GM19099 (cell line): ENCODE results near the gene CAMK2D.

Experiments
- POLR2A ChIP-seq: IDR thresholded peaks from 3 replicates; pipeline ENCODE4 v1.6.1; 2011; ENCODE audit warnings: low read depth; ENCODE audit not compliant: insufficient read length; ENCODE audit errors: extremely low read depth

The CAMK2D gene

GRCh38 chr4:113593400-113594230 is 167.9 kb downstream of the CAMK2D start:
- no peak for TF ChIP-seq POLR2A

GRCh38 chr4:113591982-113592381 is 169.6 kb downstream of the CAMK2D start:
- no peak for TF ChIP-seq POLR2A

- no peak for TF ChIP-seq POLR2A
Measured at GRCh38 chr4:113588895-113589668, 172.5 kb downstream of the CAMK2D start.

- no peak for TF ChIP-seq POLR2A
Measured at GRCh38 chr4:113587640-113588275, 173.8 kb downstream of the CAMK2D start.

- no peak for TF ChIP-seq POLR2A
Measured at GRCh38 chr4:113587156-113587555, 174.4 kb downstream of the CAMK2D start.

GRCh38 chr4:113586072-113586471 is 175.5 kb downstream of the CAMK2D start:
- no peak for TF ChIP-seq POLR2A

- TF ChIP-seq POLR2A, result no peak
Measured at GRCh38 chr4:113584407-113585150, 177.0 kb downstream of the CAMK2D start.

- no peak for TF ChIP-seq POLR2A
Measured at GRCh38 chr4:113582737-113583136, 178.8 kb downstream of the CAMK2D start.

- no peak for TF ChIP-seq POLR2A
Measured at GRCh38 chr4:113579360-113579759, 182.2 kb downstream of the CAMK2D start.

GRCh38 chr4:113576947-113577678 is 184.4 kb downstream of the CAMK2D start:
- no peak for TF ChIP-seq POLR2A

- no peak for TF ChIP-seq POLR2A
Measured at GRCh38 chr4:113575401-113575800, 186.1 kb downstream of the CAMK2D start.

GRCh38 chr4:113574636-113575103 is 186.9 kb downstream of the CAMK2D start:
- no peak for TF ChIP-seq POLR2A

- no peak for TF ChIP-seq POLR2A
Measured at GRCh38 chr4:113572620-113573019, 188.9 kb downstream of the CAMK2D start.
